GM18508 (cell line): ENCODE data around the gene IFITM5.
"Not testable (repeated sequence)": the region's sequence is repeated elsewhere in the genome, so short reads cannot be mapped to it uniquely, and the experiment has no call there.

Experiments used
- ATAC-seq: cut with Tn5 transposase; IDR thresholded peaks from one replicate; pipeline ENCODE4 v1.9.1; 2021; ENCODE audit warnings: moderate number of reproducible peaks; ENCODE audit not compliant: insufficient read depth, unreplicated experiment

IFITM5 gene

DNA sequence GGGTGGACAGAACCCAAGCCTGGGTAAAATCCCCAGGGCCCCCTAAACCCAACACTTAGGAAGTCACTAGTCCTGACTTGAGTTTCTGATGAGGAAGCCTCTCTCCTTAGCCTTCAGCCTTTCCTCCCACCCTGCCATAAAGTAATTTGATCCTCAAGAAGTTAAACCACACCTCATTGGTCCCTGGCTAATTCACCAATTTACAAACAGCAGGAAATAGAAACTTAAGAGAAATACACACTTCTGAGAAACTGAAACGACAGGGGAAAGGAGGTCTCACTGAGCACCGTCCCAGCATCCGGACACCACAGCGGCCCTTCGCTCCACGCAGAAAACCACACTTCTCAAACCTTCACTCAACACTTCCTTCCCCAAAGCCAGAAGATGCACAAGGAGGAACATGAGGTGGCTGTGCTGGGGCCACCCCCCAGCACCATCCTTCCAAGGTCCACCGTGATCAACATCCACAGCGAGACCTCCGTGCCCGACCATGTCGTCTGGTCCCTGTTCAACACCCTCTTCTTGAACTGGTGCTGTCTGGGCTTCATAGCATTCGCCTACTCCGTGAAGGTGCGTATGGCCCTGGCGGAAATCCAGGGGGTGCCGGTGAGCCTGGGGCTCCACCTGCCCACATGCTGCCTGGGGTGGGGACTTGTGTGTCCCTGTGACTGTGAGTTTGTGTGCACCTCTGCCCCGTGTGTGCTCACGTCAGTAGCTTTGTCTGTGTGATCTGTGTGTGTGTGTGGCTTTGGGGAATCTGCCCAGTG lies 14.6 kb upstream of the IFITM5 start, which contains the start of gene IFITM1:
TSS of gene IFITM1 (plus strand) at position 254 of the 767 bp plus-strand sequence. CDS start at position 385, 131 bp downstream.
- no peak for ATAC-seq

GRCh38 chr11:313304-313786 lies 14.0 kb upstream of the IFITM5 start:
- no peak for ATAC-seq

GRCh38 chr11:312092-312816 lies 12.9 kb upstream of the IFITM5 start:
- ATAC-seq = no peak

- ATAC-seq = not testable (repeated sequence)
These were observed 11.9 kb upstream of the IFITM5 start for GRCh38 chr11:311013-311748.

- not testable (repeated sequence) for ATAC-seq
These were observed 10.8 kb upstream of the IFITM5 start for GRCh38 chr11:309979-310572.

DNA sequence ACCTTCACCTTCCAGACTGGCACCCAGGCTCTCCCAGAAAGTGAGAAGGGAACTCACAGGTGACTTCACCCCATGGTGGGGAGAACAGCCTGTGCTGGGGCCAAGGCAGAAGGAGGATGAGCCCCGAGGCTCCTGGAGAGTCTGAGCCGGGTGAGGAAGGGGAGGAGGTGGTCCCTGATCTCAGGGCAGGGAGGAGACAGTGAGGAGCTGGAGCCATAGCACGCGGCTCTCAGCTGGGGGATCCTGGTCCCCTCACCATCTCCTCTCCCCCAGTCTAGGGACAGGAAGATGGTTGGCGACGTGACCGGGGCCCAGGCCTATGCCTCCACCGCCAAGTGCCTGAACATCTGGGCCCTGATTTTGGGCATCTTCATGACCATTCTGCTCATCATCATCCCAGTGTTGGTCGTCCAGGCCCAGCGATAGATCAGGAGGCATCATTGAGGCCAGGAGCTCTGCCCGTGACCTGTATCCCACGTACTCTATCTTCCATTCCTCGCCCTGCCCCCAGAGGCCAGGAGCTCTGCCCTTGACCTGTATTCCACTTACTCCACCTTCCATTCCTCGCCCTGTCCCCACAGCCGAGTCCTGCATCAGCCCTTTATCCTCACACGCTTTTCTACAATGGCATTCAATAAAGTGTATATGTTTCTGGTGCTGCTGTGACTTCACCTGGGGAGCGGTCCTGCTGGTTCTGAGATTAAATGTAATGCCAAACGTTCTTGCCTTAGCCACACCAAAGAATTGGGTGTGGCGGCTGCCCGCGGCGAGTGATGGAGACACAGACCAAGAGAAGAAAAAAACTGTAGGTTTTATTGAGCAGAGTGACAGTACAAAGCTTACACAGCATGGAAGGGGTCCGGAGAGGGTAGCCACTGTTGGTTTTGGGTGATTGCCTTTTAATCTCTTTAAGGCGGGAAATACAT lies 9.7 kb upstream of the IFITM5 start:
- ATAC-seq = not testable (repeated sequence)

- not testable (repeated sequence) for ATAC-seq
These were observed 8.7 kb upstream of the IFITM5 start, which contains the start of gene IFITM2 for GRCh38 chr11:307766-308708. TSS of gene IFITM2 (plus strand) at chr11:307816. CDS start at chr11:308193, 377 bp downstream.

- no peak for ATAC-seq
These were observed 7.5 kb upstream of the IFITM5 start for GRCh38 chr11:306645-307371.

GRCh38 chr11:305844-306211 lies 6.5 kb upstream of the IFITM5 start:
- no peak for ATAC-seq

- ATAC-seq = no peak
These were observed 5.9 kb upstream of the IFITM5 start for GRCh38 chr11:304915-305843.

DNA sequence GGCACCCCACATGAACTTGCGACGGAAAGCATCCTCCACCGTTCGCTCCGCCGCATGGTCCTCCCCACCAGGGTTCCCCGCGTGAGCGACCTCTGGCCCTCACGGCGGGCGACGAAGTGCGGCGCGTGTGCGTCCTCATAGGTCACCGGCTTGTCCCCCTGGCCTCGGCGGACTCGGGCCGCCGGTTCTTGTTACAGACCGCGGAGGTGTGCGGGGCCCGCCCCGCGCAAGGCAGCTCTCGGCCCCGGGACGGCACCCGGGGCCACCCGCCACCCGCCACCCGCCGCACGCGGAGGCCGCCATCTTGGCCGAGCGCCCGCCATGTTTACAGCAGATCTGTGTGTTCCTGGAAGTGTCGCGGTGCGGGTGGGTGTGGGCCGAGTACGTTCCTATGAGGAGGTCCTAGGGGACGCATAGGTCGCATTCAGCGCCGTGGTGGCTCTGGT lies 4.8 kb upstream of the IFITM5 start:
- ATAC-seq = no peak

DNA sequence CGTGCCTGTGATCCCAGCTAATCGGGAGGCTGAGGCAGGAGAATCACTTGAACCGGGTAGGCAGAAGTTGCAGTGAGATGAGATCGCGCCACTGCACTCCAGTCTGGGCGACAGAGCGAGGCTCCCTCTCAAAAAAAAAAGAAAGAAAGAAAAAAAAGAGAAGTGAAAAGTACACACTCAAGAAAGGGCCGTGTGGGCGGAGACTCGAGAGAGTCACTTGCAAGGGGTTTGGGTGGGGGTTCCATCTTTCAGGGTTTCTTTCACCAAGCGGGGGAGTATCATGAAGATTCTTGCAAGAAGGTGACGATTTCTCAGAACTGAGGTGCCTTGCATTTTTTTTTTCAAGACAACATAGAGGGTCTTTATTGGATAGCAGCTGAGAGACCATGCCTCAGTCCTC lies 4.0 kb upstream of the IFITM5 start:
- no peak for ATAC-seq

DNA sequence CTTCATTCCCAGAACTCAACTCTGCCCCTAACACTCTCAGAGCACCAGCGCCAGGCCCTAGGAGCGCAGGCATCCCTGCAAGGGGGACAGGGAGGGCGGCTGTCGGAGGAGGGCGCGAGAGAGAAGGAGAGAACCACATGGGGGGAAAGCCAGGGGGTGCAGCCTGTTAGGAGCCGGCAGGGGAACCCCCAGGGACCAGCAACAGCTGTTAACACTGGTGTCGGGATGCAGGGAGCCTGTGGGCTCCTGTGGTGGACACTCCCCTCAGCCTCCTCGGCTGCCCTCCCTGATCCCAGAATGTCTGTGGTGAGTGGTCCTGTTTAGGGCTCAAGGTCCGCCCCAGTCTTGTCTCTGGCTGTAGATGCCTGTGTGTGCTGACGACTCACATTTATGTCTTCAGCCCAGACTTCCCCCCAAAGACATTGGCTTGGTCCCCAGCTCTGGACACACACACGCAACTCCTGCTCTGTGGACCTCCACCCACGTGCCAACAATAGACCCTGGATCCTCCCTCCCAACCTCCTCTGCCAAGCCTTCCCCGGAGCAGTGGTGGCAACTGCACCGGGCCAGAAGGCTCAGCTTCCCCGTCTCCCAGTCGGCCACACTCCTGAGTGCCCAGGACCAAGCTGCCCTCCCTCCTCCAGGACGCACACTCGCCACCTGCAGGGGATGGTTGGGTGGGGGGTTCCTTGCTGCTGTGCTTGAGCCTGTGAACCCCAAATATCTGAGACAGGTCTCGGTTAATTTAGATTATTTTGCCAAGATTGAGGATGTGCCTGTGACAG lies 817 bp upstream of the IFITM5 start:
- no peak for ATAC-seq

GRCh38 chr11:298406-299065 lies 790 bp downstream of the IFITM5 start:
- ATAC-seq = no peak
